CD14-positive monocyte (primary cell): ENCODE data around the gene CPHXL2. TPM values are rescaled to one million over a fixed set of nuclear protein-coding genes. Genes with fewer than 3 reads are reported as not detected.

Experiments
- DNase-seq, 3 donors: peaks; one replicate each; pipeline ENCODE4 v3.0.0-alpha.2; 2011 to 2022
- H2AFZ ChIP-seq: 2 replicates; pipeline ENCODE4 v1.6.0; 2012; ENCODE audit warnings: mild to moderate bottlenecking, low read depth, low read length, inconsistent platforms; ENCODE audit not compliant: insufficient read depth, poor library complexity, severe bottlenecking
- H3K27ac ChIP-seq, 2 donors: 1 replicate in 1 of 2; 2 replicates in 1 of 2; pipeline ENCODE4 v1.5.1; 2012 to 2013; ENCODE audit warnings: low read length in 2 of 2, control low read depth in 1 of 2, inconsistent platforms in 1 of 2, low read depth in 1 of 2, mild to moderate bottlenecking in 1 of 2
- H3K27me3 ChIP-seq, 2 donors: one replicate each; pipeline versions ENCODE4 v1.6.0 to v1.6.1; 2011 to 2013; ENCODE audit warnings: low read length in 2 of 2; ENCODE audit not compliant: control insufficient read depth in 2 of 2, insufficient read depth in 2 of 2
- H3K36me3 ChIP-seq, 2 donors: replicated peaks in 1 of 2; 1 replicate in 1 of 2; 2 replicates in 1 of 2; pipeline versions ENCODE4 v1.5.1 to v1.6.1; 2012 to 2013; ENCODE audit warnings: low read length in 2 of 2, control low read depth in 1 of 2, inconsistent platforms in 1 of 2, mild to moderate bottlenecking in 1 of 2; ENCODE audit not compliant: insufficient read depth in 2 of 2, control insufficient read depth in 1 of 2
- H3K4me1 ChIP-seq, 2 donors: 1 replicate in 1 of 2; 2 replicates in 1 of 2; pipeline versions ENCODE4 v1.5.1 to v1.6.1; 2012 to 2013; ENCODE audit warnings: low read length in 2 of 2, control low read depth in 1 of 2, inconsistent platforms in 1 of 2, mild to moderate bottlenecking in 1 of 2, moderate library complexity in 1 of 2; ENCODE audit not compliant: insufficient read depth in 2 of 2, control insufficient read depth in 1 of 2
- H3K4me2 ChIP-seq: replicated peaks from 2 replicates; pipeline ENCODE3; 2012; ENCODE audit warnings: low read length, moderate library complexity, mild to moderate bottlenecking; ENCODE audit not compliant: poor library complexity, severe bottlenecking; ENCODE audit errors: extremely low read depth
- H3K4me3 ChIP-seq, 3 experiments: fragments of 200-600 bp in 1 of 3; sonication (generic) in 1 of 3; replicated peaks in 1 of 3; 1 replicate in 2 of 3; 2 replicates in 1 of 3; pipeline ENCODE4 v1.5.1; 2011 to 2013; ENCODE audit warnings: low read length in 3 of 3, mild to moderate bottlenecking in 3 of 3, control low read depth in 2 of 3, low read depth in 2 of 3, inconsistent platforms in 1 of 3, moderate library complexity in 1 of 3
- H3K79me2 ChIP-seq: 2 replicates; pipeline ENCODE4 v1.6.0; 2012; ENCODE audit warnings: mild to moderate bottlenecking, control low read depth, inconsistent platforms, low read length, moderate library complexity; ENCODE audit not compliant: insufficient read depth
- H3K9ac ChIP-seq: 2 replicates; pipeline ENCODE4 v1.6.0; 2017; ENCODE audit warnings: low read length, mild to moderate bottlenecking; ENCODE audit not compliant: insufficient read depth, poor library complexity, severe bottlenecking
- H3K9me3 ChIP-seq, 2 donors: replicated peaks in 1 of 2; 1 replicate in 1 of 2; 2 replicates in 1 of 2; pipeline versions ENCODE4 v1.5.1 to v1.6.1; 2012 to 2013; ENCODE audit warnings: low read length in 2 of 2, control low read depth in 1 of 2; ENCODE audit not compliant: control insufficient read depth in 1 of 2, insufficient read depth in 1 of 2
- H4K20me1 ChIP-seq: 2 replicates; pipeline ENCODE4 v1.6.0; 2012; ENCODE audit warnings: mild to moderate bottlenecking, low read length, control low read depth, moderate library complexity; ENCODE audit not compliant: insufficient read depth
- H3K27ac Mint-ChIP-seq, 7 donors: one replicate each; pipeline ENCODE4 v1.8.0; 2020; ENCODE audit warnings: mild to moderate bottlenecking in 7 of 7, mixed read lengths in 7 of 7, moderate library complexity in 6 of 7, inconsistent platforms in 2 of 7
- H3K27me3 Mint-ChIP-seq, 3 donors: one replicate each; pipeline ENCODE4 v1.8.0; 2021 to 2022; ENCODE audit warnings: low read depth in 3 of 3, mild to moderate bottlenecking in 3 of 3, mixed read lengths in 3 of 3, moderate library complexity in 3 of 3, inconsistent platforms in 1 of 3
- H3K36me3 Mint-ChIP-seq, 2 donors: one replicate each; pipeline ENCODE4 v1.8.0; 2020; ENCODE audit warnings: mixed read lengths in 2 of 2, inconsistent platforms in 1 of 2, mild to moderate bottlenecking in 1 of 2
- H3K4me1 Mint-ChIP-seq: one replicate; pipeline ENCODE4 v1.8.0; 2020; ENCODE audit warnings: mild to moderate bottlenecking, mixed read lengths
- H3K4me3 Mint-ChIP-seq, 2 donors: one replicate each; pipeline ENCODE4 v1.8.0; 2020; ENCODE audit warnings: mild to moderate bottlenecking in 2 of 2, mixed read lengths in 2 of 2, moderate library complexity in 1 of 2
- H3K9me3 Mint-ChIP-seq, 7 donors: one replicate each; pipeline ENCODE4 v1.8.0; 2020 to 2022; ENCODE audit warnings: mixed read lengths in 7 of 7, mild to moderate bottlenecking in 6 of 7, moderate library complexity in 6 of 7, inconsistent platforms in 2 of 7
- WGBS: methylation state at CpG from one replicate; pipeline ENCODE4 v1.1.5; 2013; ENCODE audit warnings: missing lambda C conversion rate; ENCODE audit not compliant: insufficient coverage; 5-methylcytosine and 5-hydroxymethylcytosine counted together
- intact Hi-C, 2 donors: fragments of 100-400 bp; cut with micrococcal nuclease; formaldehyde crosslinking; loops; one replicate each; pipeline versions ENCODE4 v1.15.0 to v1.15.1; 2023
- polyA plus RNA-seq, 3 donors: library from polyadenylated mRNA; depleted of rRNA in 1 of 3; unstranded in 2 of 3; stranded (reverse) in 1 of 3; fragments of 300-500 nt in 2 of 3; fragments of >200 nt in 1 of 3; fragmentation: Illumina TruSeq in 2 of 3; gene quantifications; 1 replicate in 2 of 3; 2 replicates in 1 of 3; pipeline ENCODE4 v1.2.3, GENCODE V29; 2012 to 2021
- TF ChIP-seq, protein P1 (sequence below): fragments of 200-600 bp; IDR thresholded peaks from one replicate; pipeline ENCODE4 v1.8.0; 2022; ENCODE audit warnings: antibody characterized with exemption, mild to moderate bottlenecking

Gene CPHXL2
- polyA plus RNA-seq, 3 donors = not detected

DNA sequence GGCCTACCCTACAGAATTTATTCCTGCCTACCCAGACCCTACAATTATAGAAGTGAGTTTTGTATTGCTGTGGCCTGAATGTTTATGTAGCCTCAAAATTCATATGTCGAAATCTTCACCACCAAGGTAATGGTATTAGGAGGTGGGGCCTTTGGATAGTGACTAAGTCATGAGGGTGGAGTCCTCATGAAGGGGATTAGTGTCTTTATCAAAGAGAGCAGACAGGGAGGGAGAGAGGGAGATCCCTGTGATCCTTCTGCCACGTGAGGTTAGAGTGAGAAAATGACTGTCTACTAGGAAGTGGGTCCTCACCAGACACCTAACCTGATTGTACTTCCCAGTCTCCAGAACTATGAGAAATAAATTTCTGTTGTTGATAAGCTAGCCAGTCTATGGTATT, 25.4 kb upstream of the CPHXL2 start:
- Histone ChIP-seq H3K9ac (no peak overlapping the region), H3K36me3 (no peaks in the 10 kb centered on the region), H3K27me3 (no peaks in the 10 kb centered on the region), H4K20me1 (no peaks in the 10 kb centered on the region), H3K4me2 (no peak overlapping the region), H3K27ac (no peak overlapping the region), H3K79me2 (no peaks in the 10 kb centered on the region), H3K4me3 (no peak overlapping the region), H3K4me1 (no peaks in the 10 kb centered on the region), H3K9me3 (no peaks in the 10 kb centered on the region), H2AFZ (no peak overlapping the region)
- no peak for DNase-seq
- intact Hi-C loops = no loop called here
- H3K27ac Mint-ChIP-seq = no peak overlapping the region
- 100% methylated on average over 1 of the region's 2 CpGs for WGBS
- peaks cover 6 to 16% (median 9%) of the 10 kb centered on the region in 7 donors for H3K9me3 Mint-ChIP-seq
- no peak overlapping the region for H3K4me3 Mint-ChIP-seq
- H3K4me1 Mint-ChIP-seq = no peaks in the 10 kb centered on the region
- H3K27me3 Mint-ChIP-seq = peaks cover 0 to 4% (median 1%) of the 10 kb centered on the region in 3 donors
- TF ChIP-seq, protein P1, sequence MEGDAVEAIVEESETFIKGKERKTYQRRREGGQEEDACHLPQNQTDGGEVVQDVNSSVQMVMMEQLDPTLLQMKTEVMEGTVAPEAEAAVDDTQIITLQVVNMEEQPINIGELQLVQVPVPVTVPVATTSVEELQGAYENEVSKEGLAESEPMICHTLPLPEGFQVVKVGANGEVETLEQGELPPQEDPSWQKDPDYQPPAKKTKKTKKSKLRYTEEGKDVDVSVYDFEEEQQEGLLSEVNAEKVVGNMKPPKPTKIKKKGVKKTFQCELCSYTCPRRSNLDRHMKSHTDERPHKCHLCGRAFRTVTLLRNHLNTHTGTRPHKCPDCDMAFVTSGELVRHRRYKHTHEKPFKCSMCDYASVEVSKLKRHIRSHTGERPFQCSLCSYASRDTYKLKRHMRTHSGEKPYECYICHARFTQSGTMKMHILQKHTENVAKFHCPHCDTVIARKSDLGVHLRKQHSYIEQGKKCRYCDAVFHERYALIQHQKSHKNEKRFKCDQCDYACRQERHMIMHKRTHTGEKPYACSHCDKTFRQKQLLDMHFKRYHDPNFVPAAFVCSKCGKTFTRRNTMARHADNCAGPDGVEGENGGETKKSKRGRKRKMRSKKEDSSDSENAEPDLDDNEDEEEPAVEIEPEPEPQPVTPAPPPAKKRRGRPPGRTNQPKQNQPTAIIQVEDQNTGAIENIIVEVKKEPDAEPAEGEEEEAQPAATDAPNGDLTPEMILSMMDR = no peak
- no peaks in the 10 kb centered on the region for H3K36me3 Mint-ChIP-seq

DNA sequence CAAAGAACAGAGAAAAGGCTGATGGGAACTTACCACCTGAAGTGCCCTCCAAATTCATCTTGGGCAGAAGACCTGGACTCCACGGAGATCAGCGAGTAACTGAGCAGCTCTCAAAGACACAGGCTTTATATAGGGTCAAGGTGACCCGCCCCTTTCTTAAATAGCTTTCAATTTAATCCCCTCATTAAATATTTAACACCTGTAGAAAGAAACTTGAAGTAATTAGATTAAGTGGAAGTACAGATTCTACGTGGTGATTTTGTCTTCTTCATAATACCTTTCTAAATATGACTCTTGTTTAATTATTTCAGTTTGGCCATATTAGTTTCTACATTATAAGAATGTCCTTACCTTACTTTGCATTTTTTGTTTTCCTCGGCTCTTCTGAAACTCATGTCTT, 24.6 kb upstream of the CPHXL2 start, which contains the start of gene DUXB:
Gene DUXB (minus strand): TSS at position 101 of the 400 bp plus-strand sequence. CDS start 43 bp downstream, at position 58.
- H3K27ac Mint-ChIP-seq = peak within 1 kb of the TSS in 1 of 7 donors; percentile 20
- Histone ChIP-seq H2AFZ (no peak within 1 kb of the TSS), H3K9ac (no peak within 1 kb of the TSS), H3K27me3 (no peaks in the 10 kb centered on the region), H3K27ac (no peak within 1 kb of the TSS), H3K4me3 (no peak within 1 kb of the TSS), H3K79me2 (no peaks in the 10 kb centered on the region), H3K9me3 (no peaks in the 10 kb centered on the region), H3K4me1 (no peaks in the 10 kb centered on the region), H4K20me1 (no peaks in the 10 kb centered on the region), H3K36me3 (no peaks in the 10 kb centered on the region), H3K4me2 (no peak within 1 kb of the TSS)
- H3K27me3 Mint-ChIP-seq = peaks cover 0 to 4% (median 1%) of the 10 kb centered on the region in 3 donors
- peaks cover 6 to 14% (median 7%) of the 10 kb centered on the region in 7 donors for H3K9me3 Mint-ChIP-seq
- no peaks in the 10 kb centered on the region for H3K4me1 Mint-ChIP-seq
- TF ChIP-seq, protein P1 = no peak
- intact Hi-C loops = no loop called here
- H3K36me3 Mint-ChIP-seq = no peaks in the 10 kb centered on the region
- H3K4me3 Mint-ChIP-seq = no peak within 1 kb of the TSS
- no CpG with 5 or more reads among the region's 5 CpGs for WGBS
- no peak for DNase-seq
